Neuronal stem cell (in vitro differentiated cells): ENCODE measurements around the gene CFAP57.

Experiments used
- DNase-seq: peaks from one replicate; pipeline ENCODE4 v3.0.0-alpha.2; 2013; ENCODE audit warnings: low spot score
- H2AFZ ChIP-seq: one replicate; pipeline ENCODE4 v1.6.1; 2013; ENCODE audit warnings: mild to moderate bottlenecking, low read length, inconsistent platforms
- H2AK5ac ChIP-seq: 2 replicates; pipeline ENCODE4 v1.6.1; 2013; ENCODE audit warnings: low read depth, mild to moderate bottlenecking, inconsistent platforms, low read length, moderate library complexity, mixed read lengths
- H2BK120ac ChIP-seq: 2 replicates; pipeline ENCODE4 v1.6.1; 2013; ENCODE audit warnings: low read depth, mild to moderate bottlenecking, inconsistent platforms, low read length, moderate library complexity, mixed read lengths
- H2BK12ac ChIP-seq: one replicate; pipeline ENCODE4 v1.6.1; 2013; ENCODE audit warnings: low read length, inconsistent platforms
- H2BK15ac ChIP-seq: 2 replicates; pipeline ENCODE4 v1.6.1; 2013; ENCODE audit warnings: mild to moderate bottlenecking, low read length, inconsistent platforms, mixed read lengths
- H2BK5ac ChIP-seq: one replicate; pipeline ENCODE4 v1.6.1; 2013; ENCODE audit warnings: inconsistent platforms, mild to moderate bottlenecking, low read length, moderate library complexity
- H3K14ac ChIP-seq: one replicate; pipeline ENCODE4 v1.6.1; 2013; ENCODE audit warnings: low read length, inconsistent platforms
- H3K18ac ChIP-seq: 2 replicates; pipeline ENCODE4 v1.6.1; 2013; ENCODE audit warnings: low read length, inconsistent platforms
- H3K23ac ChIP-seq: 2 replicates; pipeline ENCODE4 v1.6.1; 2013; ENCODE audit warnings: low read depth, mild to moderate bottlenecking, mixed read lengths, low read length, inconsistent platforms; ENCODE audit not compliant: poor library complexity
- H3K27ac ChIP-seq: replicated peaks from 3 replicates; pipeline ENCODE4 v1.5.1; 2013; ENCODE audit warnings: low read length, inconsistent platforms
- H3K27me3 ChIP-seq, 3 experiments: 2 replicates each; pipeline ENCODE4 v1.6.1; 2013; ENCODE audit warnings: low read length in 3 of 3, mild to moderate bottlenecking in 2 of 3, inconsistent platforms in 1 of 3, low read depth in 1 of 3, mixed read lengths in 1 of 3, moderate library complexity in 1 of 3; ENCODE audit not compliant: control insufficient read depth in 3 of 3, insufficient read depth in 3 of 3
- H3K36me3 ChIP-seq, 2 donors: replicated peaks in 1 of 2; 2 replicates each; pipeline ENCODE4 v1.6.1; 2013; ENCODE audit warnings: low read length in 2 of 2; ENCODE audit not compliant: control insufficient read depth in 2 of 2, insufficient read depth in 2 of 2
- H3K4ac ChIP-seq: 2 replicates; pipeline ENCODE4 v1.6.1; 2013; ENCODE audit warnings: inconsistent platforms, mild to moderate bottlenecking, low read length, moderate library complexity
- H3K4me1 ChIP-seq, 2 donors: 1 replicate in 1 of 2; 2 replicates in 1 of 2; pipeline ENCODE4 v1.6.1; 2013; ENCODE audit warnings: low read length in 2 of 2, low read depth in 1 of 2; ENCODE audit not compliant: control insufficient read depth in 2 of 2, insufficient read depth in 1 of 2
- H3K4me2 ChIP-seq: one replicate; pipeline ENCODE4 v1.6.1; 2013; ENCODE audit warnings: mild to moderate bottlenecking, low read length, inconsistent platforms; ENCODE audit not compliant: insufficient read depth, poor library complexity, severe bottlenecking
- H3K4me3 ChIP-seq, 2 donors: 2 replicates each; pipeline ENCODE4 v1.5.1; 2013; ENCODE audit warnings: low read length in 2 of 2, mild to moderate bottlenecking in 2 of 2, inconsistent platforms in 1 of 2, moderate library complexity in 1 of 2
- H3K79me1 ChIP-seq: one replicate; pipeline ENCODE4 v1.6.1; 2013; ENCODE audit warnings: low read depth, mild to moderate bottlenecking, inconsistent platforms, low read length, moderate library complexity
- H3K9ac ChIP-seq: one replicate; pipeline ENCODE4 v1.6.1; 2013; ENCODE audit warnings: mild to moderate bottlenecking, low read depth, low read length, inconsistent platforms; ENCODE audit not compliant: poor library complexity
- H3K9me3 ChIP-seq, 2 donors: replicated peaks in 1 of 2; 2 replicates each; pipeline versions ENCODE3 to v1.6.1; 2013; ENCODE audit warnings: low read length in 2 of 2, mild to moderate bottlenecking in 2 of 2, inconsistent platforms in 1 of 2, low read depth in 1 of 2, mixed read lengths in 1 of 2, moderate library complexity in 1 of 2; ENCODE audit not compliant: control insufficient read depth in 2 of 2, insufficient read depth in 1 of 2
- H4K8ac ChIP-seq: one replicate; pipeline ENCODE4 v1.6.1; 2013; ENCODE audit warnings: low read depth, mild to moderate bottlenecking, inconsistent platforms, low read length, moderate library complexity
- H4K91ac ChIP-seq: one replicate; pipeline ENCODE4 v1.6.1; 2013; ENCODE audit warnings: low read length, low read depth, mild to moderate bottlenecking, inconsistent platforms; ENCODE audit not compliant: poor library complexity
- WGBS, 2 donors: extraction: QIAGEN DNeasy Blood & Tissue Kit; methylation state at CpG; one replicate each; pipeline ENCODE4 v1.1.7; 2013; ENCODE audit warnings: missing lambda C conversion rate in 2 of 2, mixed read lengths in 1 of 2; ENCODE audit not compliant: insufficient read length in 2 of 2, insufficient replicate concordance in 1 of 2; ENCODE audit errors: extremely low coverage in 2 of 2; 5-methylcytosine and 5-hydroxymethylcytosine counted together

The CFAP57 gene

GRCh38 chr1:43270421-43271095 lies 98.4 kb downstream of the CFAP57 start:
- Histone ChIP-seq H3K27me3 (peaks cover 0 to 33% (median 0%) of the 10 kb centered on the region in 3 experiments), H3K9me3 (no peaks in the 10 kb centered on the region), H3K4ac (no peak overlapping the region), H3K4me2 (peak overlapping the region; percentile 70), H3K23ac (no peak overlapping the region), H2BK15ac (no peak overlapping the region), H3K14ac (no peak overlapping the region), H3K4me1 (peaks cover 0 to 8% of the 10 kb centered on the region in 2 donors), H3K4me3 (peak overlapping the region; percentile 21 to 78), H2AK5ac (no peak overlapping the region), H4K91ac (no peak overlapping the region), H3K79me1 (no peaks in the 10 kb centered on the region), H4K8ac (no peak overlapping the region), H3K9ac (no peak overlapping the region), H3K36me3 (no peaks in the 10 kb centered on the region), H2AFZ (peak overlapping the region; percentile 63), H2BK12ac (no peak overlapping the region), H2BK120ac (no peak overlapping the region), H3K18ac (peak overlapping the region; percentile 29), H3K27ac (no peak overlapping the region), H2BK5ac (no peak overlapping the region)
- WGBS, 2 donors: no CpG with 5 or more reads among the region's 29 CpGs
- no peak for DNase-seq

- Histone ChIP-seq H3K4me1 (peaks cover 0 to 8% of the 10 kb centered on the region in 2 donors), H3K9ac (no peak overlapping the region), H3K9me3 (no peaks in the 10 kb centered on the region), H2BK5ac (no peak overlapping the region), H2BK120ac (no peak overlapping the region), H3K4me3 (no peak overlapping the region), H3K79me1 (no peaks in the 10 kb centered on the region), H3K27ac (no peak overlapping the region), H3K4ac (no peak overlapping the region), H3K4me2 (peak overlapping the region; percentile 70), H3K18ac (peak overlapping the region; percentile 25), H4K8ac (peak overlapping the region; percentile 52), H3K14ac (no peak overlapping the region), H3K23ac (peak overlapping the region; percentile 43), H2AFZ (peak overlapping the region; percentile 63), H3K36me3 (no peaks in the 10 kb centered on the region), H2BK12ac (peak overlapping the region; percentile 59), H2AK5ac (no peak overlapping the region), H2BK15ac (no peak overlapping the region), H4K91ac (no peak overlapping the region), H3K27me3 (peaks cover 0 to 33% (median 0%) of the 10 kb centered on the region in 3 experiments)
- WGBS, 2 donors: no CpG with 5 or more reads among the region's 12 CpGs
- no peak for DNase-seq
Measured at GRCh38 chr1:43271186-43272118, 99.3 kb downstream of the CFAP57 start.

DNA sequence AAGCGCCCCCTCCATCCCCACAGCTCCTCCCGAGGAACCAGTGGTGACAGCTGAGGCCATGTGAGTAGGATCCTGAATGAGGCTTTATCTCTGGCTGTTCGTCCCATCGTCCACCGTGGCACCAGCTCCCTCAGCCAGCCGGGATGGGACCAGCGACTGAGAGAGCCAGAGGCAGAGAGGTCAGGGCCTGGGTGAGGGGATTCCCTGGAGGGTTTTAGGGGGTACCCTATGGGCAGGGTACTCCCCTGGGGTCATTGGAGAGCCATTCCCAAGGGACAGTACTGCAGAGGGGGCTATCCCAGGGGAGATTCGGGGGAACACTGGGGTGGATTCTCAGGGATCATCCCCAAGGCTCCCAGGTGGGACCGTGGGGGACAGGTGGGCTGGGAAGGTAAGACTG lies 100.0 kb downstream of the CFAP57 start:
- no peak overlapping the region for H2AK5ac ChIP-seq
- H2AFZ ChIP-seq: no peak overlapping the region
- no peaks in the 10 kb centered on the region for H3K9me3 ChIP-seq

More for the DNA sequence above, 100.0 kb downstream of the CFAP57 start:
- Histone ChIP-seq H2BK5ac (no peak overlapping the region), H3K36me3 (no peaks in the 10 kb centered on the region), H2BK12ac (no peak overlapping the region), H3K23ac (no peak overlapping the region), H3K14ac (no peak overlapping the region), H3K4me2 (no peak overlapping the region), H3K27me3 (peaks cover 0 to 34% (median 0%) of the 10 kb centered on the region in 3 experiments), H2BK15ac (peak overlapping the region; percentile 44), H4K91ac (no peak overlapping the region), H3K4ac (no peak overlapping the region), H3K79me1 (no peaks in the 10 kb centered on the region), H3K4me3 (no peak overlapping the region), H3K4me1 (peaks cover 0 to 8% of the 10 kb centered on the region in 2 donors), H3K9ac (no peak overlapping the region), H2BK120ac (no peak overlapping the region), H4K8ac (peak overlapping the region; percentile 52), H3K27ac (no peak overlapping the region), H3K18ac (peak overlapping the region; percentile 50)
- DNase-seq: no peak
- no CpG with 5 or more reads among the region's 9 CpGs for WGBS, 2 donors
